ENCODE measurements around the gene CEP97. TPM values are rescaled to one million over a fixed set of nuclear protein-coding genes. Genes with fewer than 3 reads are reported as not detected.
A peak's percentile ranks its signal among the peaks of the same experiment; 100 is the strongest.
"Not testable (repeated sequence)": the region's sequence is repeated elsewhere in the genome, so short reads cannot be mapped to it uniquely, and the experiment has no call there.

Gene CEP97
- total and polyA plus RNA-seq, 7 donors: 1.6 to 12.5 (median 6.3) TPM

DNA sequence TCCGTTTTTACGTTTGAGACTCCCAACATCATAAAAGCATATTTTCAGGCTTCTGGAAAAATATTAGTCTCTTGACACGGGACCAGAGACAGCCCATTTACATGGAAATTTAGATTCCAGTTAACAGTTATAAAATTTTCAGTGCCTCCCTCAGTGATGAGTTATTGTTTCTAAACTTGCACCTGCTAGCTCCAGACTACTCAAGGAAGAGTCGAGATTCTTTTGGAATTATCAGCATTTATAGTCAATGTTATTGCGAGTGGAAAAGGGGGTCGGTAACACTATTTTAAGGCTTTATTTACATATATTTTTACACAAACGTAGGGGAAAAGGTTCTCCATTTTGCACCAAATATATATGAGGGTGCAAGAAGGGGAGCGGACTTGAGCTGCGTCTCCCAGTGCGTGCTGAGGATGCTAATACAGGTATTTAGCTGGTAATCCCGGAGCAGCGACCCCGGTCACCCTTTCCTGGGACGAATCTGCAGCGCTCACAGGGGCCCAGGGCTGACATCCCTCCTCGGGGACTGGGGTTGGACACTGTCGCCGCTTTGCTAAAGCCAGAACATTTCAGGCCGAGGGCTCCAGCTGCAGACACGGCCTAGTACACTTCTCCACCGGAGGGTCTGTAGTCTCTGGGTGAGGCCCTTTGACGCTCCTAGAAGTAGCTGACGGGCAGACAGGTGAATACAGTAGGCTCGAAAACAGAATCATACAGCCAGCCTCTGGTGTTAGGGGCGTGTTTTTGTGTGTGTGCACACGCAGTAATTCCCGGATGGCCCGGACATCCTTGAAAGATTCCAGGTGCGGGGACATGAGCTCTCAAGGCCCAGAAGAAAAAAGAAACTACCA, 46.8 kb upstream of the CEP97 start:
- Histone ChIP-seq H3K4me3 (peak overlapping the region; percentile 84), H3K9me3 (no peaks in the 10 kb centered on the region), H3K27me3 (ENCODE audit: insufficient read depth in 3 of 3, low read length in 2 of 3) (no peaks in the 10 kb centered on the region), H3K36me3 (ENCODE audit: insufficient read depth in 1 of 2, low read depth in 1 of 2) (peaks cover 7 to 34% of the 10 kb centered on the region in 2 donors), H3K27ac (peak overlapping the region; percentile 97), H3K4me1 (peaks cover 20% of the 10 kb centered on the region)
- no peak for TF ChIP-seq CTCF (IDR thresholded peaks at IDR 0.05)
- no peak for ATAC-seq
- WGBS, 3 donors: 42 to 45% (median 43%) methylated on average over 29 of the region's 29 CpGs
- peak in 1 of 2 donors; percentile 62 for DNase-seq
- intact Hi-C loops (cut with DNase I): loop anchor here in 1 of 2 donors (5.0 kb wide), 1 partner anchor 105 kb away; the partner anchor contains the start of gene PCNP

DNA sequence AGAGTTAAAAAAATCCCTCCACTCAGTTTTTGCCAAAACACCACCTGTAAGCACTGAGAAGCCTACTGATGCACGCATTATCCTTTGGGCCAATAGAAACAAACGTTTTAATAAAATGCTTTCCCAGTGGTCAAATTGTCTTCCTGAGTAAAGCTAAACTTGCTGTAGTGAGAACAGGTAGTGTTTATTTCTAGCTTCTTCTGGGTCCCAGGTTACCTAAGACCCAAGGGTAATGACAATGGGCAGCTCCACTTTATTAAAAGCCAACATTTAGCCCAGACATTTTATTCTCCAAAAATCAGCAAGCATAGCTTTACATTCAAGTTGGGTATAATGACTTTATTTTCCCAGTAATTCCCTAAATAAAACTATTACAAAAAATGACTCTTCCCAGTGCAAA, 45.6 kb upstream of the CEP97 start:
- H3K4me1 ChIP-seq: peaks cover 29% of the 10 kb centered on the region
- H3K9me3 ChIP-seq; DNase-seq; H3K4me3 ChIP-seq; H3K27me3 ChIP-seq (ENCODE audit: insufficient read depth in 3 of 3, low read length in 2 of 3); H3K27ac ChIP-seq; ATAC-seq: not testable (repeated sequence)
- H3K36me3 ChIP-seq (ENCODE audit: insufficient read depth in 1 of 2, low read depth in 1 of 2): peaks cover 7 to 45% of the 10 kb centered on the region in 2 donors
- 0 to 52% (median 49%) methylated on average over 1 to 2 of the region's 2 CpGs for WGBS, 3 donors
- intact Hi-C loops (cut with DNase I): loop anchor here in 1 of 2 donors (5.0 kb wide), 1 partner anchor 107 kb away; the partner anchor contains the start of gene PCNP

DNA sequence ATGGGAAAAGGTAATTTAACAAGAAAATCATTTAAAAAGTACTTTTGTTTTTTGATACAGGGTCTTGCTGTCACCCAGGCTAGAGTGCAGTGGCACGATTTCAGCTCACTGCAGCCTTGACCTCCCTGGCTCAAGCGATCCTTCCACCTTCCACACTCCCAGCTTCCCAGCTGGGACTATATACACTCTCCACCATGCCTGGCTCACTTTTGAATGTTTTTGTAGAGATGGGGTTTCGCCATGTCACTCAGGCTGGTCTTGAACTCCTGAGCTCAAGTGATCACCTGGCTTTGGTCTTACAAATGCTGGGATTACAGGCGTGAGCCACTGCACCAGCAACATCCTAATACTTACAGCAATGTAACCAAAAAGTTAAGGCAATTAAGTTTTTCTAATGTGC, 43.9 kb upstream of the CEP97 start:
- intact Hi-C loops (cut with DNase I): loop anchor here (10.0 kb wide), 2 partner anchors 544 to 1586 kb away; no protein-coding TSS in a partner anchor
- WGBS, 3 donors: 87 to 93% (median 92%) methylated on average over 4 of the region's 4 CpGs
- no peak for TF ChIP-seq CTCF (IDR thresholded peaks at IDR 0.05)

GRCh38 chr3:101685050-101685400, 39.4 kb upstream of the CEP97 start:
- peak overlapping the region; percentile 78 for H3K4me3 ChIP-seq
- peaks cover 15 to 56% of the 10 kb centered on the region in 2 donors for H3K36me3 ChIP-seq (ENCODE audit: insufficient read depth in 1 of 2, low read depth in 1 of 2)
- H3K4me1 ChIP-seq: peaks cover 33% of the 10 kb centered on the region
- intact Hi-C loops (cut with DNase I): loop anchor here (5.0 to 10.0 kb wide), 3 partner anchors 37 to 1590 kb away; partner anchors contain the start of gene CEP97 (in 1 of the 2)
- TF ChIP-seq CTCF (IDR thresholded peaks at IDR 0.05): no peak
- no peaks in the 10 kb centered on the region for H3K9me3 ChIP-seq
- H3K27ac ChIP-seq: peak overlapping the region; percentile 92
- DNase-seq (no peak), ATAC-seq (no peak)
- no peaks in the 10 kb centered on the region for H3K27me3 ChIP-seq (ENCODE audit: insufficient read depth in 3 of 3, low read length in 2 of 3)

More for the DNA sequence above, 43.9 kb upstream of the CEP97 start:
- Histone ChIP-seq H3K4me1 (peaks cover 35% of the 10 kb centered on the region), H3K36me3 (ENCODE audit: insufficient read depth in 1 of 2, low read depth in 1 of 2) (peaks cover 11 to 62% of the 10 kb centered on the region in 2 donors), H3K9me3 (no peaks in the 10 kb centered on the region), H3K4me3 (no peak overlapping the region), H3K27me3 (ENCODE audit: insufficient read depth in 3 of 3, low read length in 2 of 3) (no peaks in the 10 kb centered on the region), H3K27ac (no peak overlapping the region)
- ATAC-seq (no peak), DNase-seq (no peak)

- peak; percentile 10 to 34 (median 17) for ATAC-seq
- Histone ChIP-seq H3K4me1 (peaks cover 33% of the 10 kb centered on the region), H3K4me3 (peak overlapping the region; percentile 78), H3K27me3 (ENCODE audit: insufficient read depth in 3 of 3, low read length in 2 of 3) (no peaks in the 10 kb centered on the region), H3K9me3 (no peaks in the 10 kb centered on the region), H3K36me3 (ENCODE audit: insufficient read depth in 1 of 2, low read depth in 1 of 2) (peaks cover 12 to 47% of the 10 kb centered on the region in 2 donors), H3K27ac (peak overlapping the region; percentile 92)
- DNase-seq: no peak
- no peak for TF ChIP-seq CTCF (IDR thresholded peaks at IDR 0.05)
- intact Hi-C loops (cut with DNase I): loop anchor here (5.0 to 10.0 kb wide), 3 partner anchors 36 to 1591 kb away; partner anchors contain the start of gene CEP97 (in 1 of the 2)
- WGBS, 3 donors: 2 to 3% (median 3%) methylated on average over 11 of the region's 11 CpGs
Measured at GRCh38 chr3:101685870-101686307, 38.5 kb upstream of the CEP97 start.
